HEK293 (cell line): ENCODE data around the gene C17orf100.

Experiments used
- CTCF ChIA-PET: fragments of 350-600 bp; formaldehyde crosslinking; extraction: SDS; loops from one replicate; lab custom pipeline; 2021; ENCODE audit warnings: antibody characterized with exemption; lab: Yijun Ruan, JAX
- POLR2A ChIA-PET: fragments of 300-600 bp; formaldehyde crosslinking; extraction: SDS; loops from one replicate; lab custom pipeline; 2020; ENCODE audit warnings: antibody characterized with exemption, inconsistent platforms; lab: Yijun Ruan, JAX
- H3K27ac ChIP-seq: fragments of 200-500 bp; sonication (Bioruptor generic); 2 replicates; pipeline ENCODE4 v1.5.1; 2014; ENCODE audit warnings: low read depth, low read length, control low read depth, inconsistent platforms; ENCODE audit errors: extremely low read depth
- H3K36me3 ChIP-seq, 2 experiments: fragments of 200-500 bp in 1 of 2; sonication (Bioruptor generic) in 1 of 2; 1 replicate in 1 of 2; 2 replicates in 1 of 2; pipeline ENCODE4 v1.5.1; 2014 to 2017; ENCODE audit warnings: inconsistent platforms in 2 of 2, low read length in 2 of 2; ENCODE audit not compliant: control insufficient read depth in 2 of 2, insufficient read depth in 1 of 2
- H3K4me1 ChIP-seq: fragments of 200-500 bp; sonication (Bioruptor generic); 2 replicates; pipeline ENCODE4 v1.5.1; 2014; ENCODE audit warnings: mild to moderate bottlenecking, low read length, inconsistent platforms; ENCODE audit not compliant: control insufficient read depth, insufficient read depth
- H3K4me3 ChIP-seq: 2 replicates; pipeline ENCODE4 v1.5.1; 2011; ENCODE audit warnings: low read depth, mild to moderate bottlenecking, control low read depth, low read length, moderate library complexity
- H3K9me3 ChIP-seq: fragments of 200-500 bp; sonication (Bioruptor generic); 2 replicates; pipeline ENCODE4 v1.5.1; 2014; ENCODE audit warnings: low read depth, low read length, inconsistent platforms; ENCODE audit not compliant: control insufficient read depth, insufficient read depth
- EGR2 ChIP-seq: fragments of 450-650 bp; formaldehyde crosslinking; IDR thresholded peaks from 2 replicates; pipeline ENCODE4 v1.5.1; 2016; ENCODE audit warnings: low read depth, missing biosample characterization, missing genetic modification characterization
- HOXC10 ChIP-seq: sonication (generic); formaldehyde crosslinking; IDR thresholded peaks from 2 replicates; pipeline ENCODE4 v1.8.1; 2023; ENCODE audit warnings: mild to moderate bottlenecking, missing genetic modification reagents
- MYNN ChIP-seq: fragments of 450-650 bp; formaldehyde crosslinking; IDR thresholded peaks from 2 replicates; pipeline ENCODE4 v1.5.1; 2016; ENCODE audit warnings: missing biosample characterization, missing genetic modification characterization, borderline replicate concordance
- RBAK ChIP-seq: fragments of 450-650 bp; formaldehyde crosslinking; IDR thresholded peaks from 2 replicates; pipeline ENCODE4 v1.5.1; 2016; ENCODE audit warnings: missing biosample characterization, missing genetic modification characterization
- TCF7L2 ChIP-seq: IDR thresholded peaks from 2 replicates; pipeline ENCODE4 v1.6.1; 2011; ENCODE audit warnings: low read depth, mild to moderate bottlenecking, inconsistent platforms, low read length, moderate library complexity, borderline replicate concordance
- WT1 ChIP-seq: fragments of 450-650 bp; formaldehyde crosslinking; IDR thresholded peaks from 2 replicates; pipeline ENCODE4 v1.5.1; 2016; ENCODE audit warnings: missing biosample characterization, missing genetic modification characterization
- ZBTB17 ChIP-seq: fragments of 450-650 bp; formaldehyde crosslinking; IDR thresholded peaks from 2 replicates; pipeline ENCODE4 v1.5.1; 2016; ENCODE audit warnings: missing biosample characterization, missing genetic modification characterization
- ZFP3 ChIP-seq: fragments of 450-650 bp; formaldehyde crosslinking; IDR thresholded peaks from 2 replicates; pipeline ENCODE4 v1.5.1; 2016; ENCODE audit warnings: low read depth, missing biosample characterization, missing genetic modification characterization
- ZFP41 ChIP-seq: fragments of 450-650 bp; formaldehyde crosslinking; IDR thresholded peaks from 2 replicates; pipeline ENCODE4 v1.5.1; 2016; ENCODE audit warnings: missing biosample characterization, missing genetic modification characterization, borderline replicate concordance
- ZNF132 ChIP-seq: fragments of 450-650 bp; formaldehyde crosslinking; IDR thresholded peaks from 2 replicates; pipeline ENCODE4 v1.5.1; 2017; ENCODE audit warnings: missing biosample characterization, missing genetic modification characterization, borderline replicate concordance
- ZNF138 ChIP-seq: fragments of 450-650 bp; formaldehyde crosslinking; IDR thresholded peaks from 2 replicates; pipeline ENCODE4 v1.5.1; 2016; ENCODE audit warnings: missing biosample characterization, missing genetic modification characterization, borderline replicate concordance
- ZNF157 ChIP-seq: fragments of 450-650 bp; formaldehyde crosslinking; IDR thresholded peaks from 2 replicates; pipeline ENCODE4 v1.5.1; 2016; ENCODE audit warnings: missing biosample characterization, missing genetic modification characterization
- ZNF19 ChIP-seq: fragments of 450-650 bp; formaldehyde crosslinking; IDR thresholded peaks from 2 replicates; pipeline ENCODE4; 2016; ENCODE audit warnings: missing biosample characterization, missing genetic modification characterization, low read depth
- ZNF202 ChIP-seq: fragments of 450-650 bp; formaldehyde crosslinking; IDR thresholded peaks from 2 replicates; pipeline ENCODE4 v1.5.1; 2016; ENCODE audit warnings: missing biosample characterization, missing genetic modification characterization, borderline replicate concordance
- ZNF223 ChIP-seq: fragments of 450-650 bp; formaldehyde crosslinking; IDR thresholded peaks from 2 replicates; pipeline ENCODE4 v1.5.1; 2016; ENCODE audit warnings: missing biosample characterization, missing genetic modification characterization
- ZNF23 ChIP-seq: fragments of 450-650 bp; formaldehyde crosslinking; IDR thresholded peaks from 2 replicates; pipeline ENCODE4 v1.5.1; 2016; ENCODE audit warnings: missing biosample characterization, missing genetic modification characterization, borderline replicate concordance
- ZNF302 ChIP-seq: fragments of 450-650 bp; formaldehyde crosslinking; IDR thresholded peaks from 2 replicates; pipeline ENCODE4 v1.5.1; 2016; ENCODE audit warnings: missing biosample characterization, missing genetic modification characterization, low read depth
- ZNF335 ChIP-seq: fragments of 450-650 bp; formaldehyde crosslinking; conservative IDR thresholded peaks from 2 replicates; pipeline ENCODE4 v1.5.1; 2016; ENCODE audit warnings: missing biosample characterization, missing genetic modification characterization
- ZNF350 ChIP-seq: fragments of 450-650 bp; formaldehyde crosslinking; IDR thresholded peaks from 2 replicates; pipeline ENCODE4 v1.5.0; 2017; ENCODE audit warnings: missing biosample characterization, mild to moderate bottlenecking, missing genetic modification characterization
- ZNF366 ChIP-seq: fragments of 450-650 bp; formaldehyde crosslinking; conservative IDR thresholded peaks from 2 replicates; pipeline ENCODE4 v1.5.1; 2016; ENCODE audit warnings: missing biosample characterization, missing genetic modification characterization
- ZNF423 ChIP-seq: fragments of 450-650 bp; formaldehyde crosslinking; IDR thresholded peaks from 2 replicates; pipeline ENCODE4 v1.5.1; 2016; ENCODE audit warnings: missing biosample characterization, missing genetic modification characterization
- ZNF473 ChIP-seq: fragments of 450-650 bp; formaldehyde crosslinking; IDR thresholded peaks from 2 replicates; pipeline ENCODE4 v1.5.1; 2017; ENCODE audit warnings: missing biosample characterization, missing genetic modification characterization
- ZNF521 ChIP-seq: fragments of 450-650 bp; formaldehyde crosslinking; IDR thresholded peaks from 2 replicates; pipeline ENCODE4 v1.5.1; 2017; ENCODE audit warnings: missing biosample characterization, mild to moderate bottlenecking, missing genetic modification characterization
- ZNF555 ChIP-seq: fragments of 450-650 bp; formaldehyde crosslinking; conservative IDR thresholded peaks from 2 replicates; pipeline ENCODE4 v1.5.1; 2017; ENCODE audit warnings: missing biosample characterization, mild to moderate bottlenecking, missing genetic modification characterization, inconsistent platforms
- ZNF571 ChIP-seq: fragments of 450-650 bp; formaldehyde crosslinking; IDR thresholded peaks from 2 replicates; pipeline ENCODE4 v1.5.0; 2017; ENCODE audit warnings: missing biosample characterization, missing genetic modification characterization
- ZNF677 ChIP-seq: fragments of 450-650 bp; IDR thresholded peaks from 2 replicates; pipeline ENCODE4 v1.5.0; 2018; ENCODE audit warnings: missing biosample characterization, mild to moderate bottlenecking, missing genetic modification characterization, moderate library complexity
- ZNF747 ChIP-seq: fragments of 450-650 bp; formaldehyde crosslinking; IDR thresholded peaks from 2 replicates; pipeline ENCODE4 v1.5.1; 2016; ENCODE audit warnings: missing biosample characterization, missing genetic modification characterization
- ZNF792 ChIP-seq: fragments of 450-650 bp; formaldehyde crosslinking; IDR thresholded peaks from 2 replicates; pipeline ENCODE4 v1.5.1; 2016; ENCODE audit warnings: missing biosample characterization, missing genetic modification characterization
- TF ChIP-seq, protein P1 (sequence below): sonication (generic); formaldehyde crosslinking; IDR thresholded peaks from 2 replicates; pipeline ENCODE4 v1.8.1; 2022; ENCODE audit warnings: mild to moderate bottlenecking, moderate library complexity, missing genetic modification reagents
- TF ChIP-seq, protein P2 (sequence below): fragments of 450-650 bp; formaldehyde crosslinking; IDR thresholded peaks from 2 replicates; pipeline ENCODE4 v1.5.1; 2016; ENCODE audit warnings: missing biosample characterization, missing genetic modification characterization
- TF ChIP-seq, protein P3 (sequence below): fragments of 450-650 bp; formaldehyde crosslinking; IDR thresholded peaks from 2 replicates; pipeline ENCODE4 v1.5.1; 2017; ENCODE audit warnings: missing biosample characterization, missing genetic modification characterization
- TF ChIP-seq, protein P4 (sequence below): fragments of 450-650 bp; formaldehyde crosslinking; IDR thresholded peaks from 2 replicates; pipeline ENCODE4 v1.5.0; 2017; ENCODE audit warnings: missing biosample characterization, missing genetic modification characterization, borderline replicate concordance

C17orf100 gene

DNA sequence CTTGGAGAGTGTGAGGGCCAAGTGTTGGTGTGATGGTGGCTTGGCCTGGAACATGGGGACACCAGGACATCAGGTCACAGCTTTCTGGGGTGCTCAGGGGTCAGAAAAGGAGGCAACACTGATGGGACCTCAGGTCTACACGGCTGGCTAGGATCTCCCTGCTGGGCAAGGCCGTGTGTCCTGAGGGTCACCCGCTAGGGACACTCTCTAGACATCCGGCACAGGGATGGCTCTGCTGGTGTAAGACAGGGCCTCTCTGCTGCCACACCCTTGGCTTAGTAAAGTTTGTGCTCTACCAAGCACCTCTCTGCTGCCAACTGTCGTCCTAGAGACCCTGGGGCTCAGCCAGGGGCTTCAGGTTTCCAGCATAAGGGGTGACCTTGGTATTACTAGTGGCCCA lies 45.3 kb downstream of the C17orf100 start:
- Histone ChIP-seq H3K4me1 (no peaks in the 10 kb centered on the region; the same call in 1 of the 2 replicates), H3K4me3 (no peak overlapping the region), H3K36me3 (no peaks in the 10 kb centered on the region), H3K9me3 (no peaks in the 10 kb centered on the region), H3K27ac (no peak overlapping the region)
- CTCF ChIA-PET, result interaction anchor here (1.3 to 1.6 kb wide), 2 partner anchors 17 to 30 kb away, joined by 4 to 6 read pairs; no protein-coding TSS in a partner anchor
- POLR2A ChIA-PET, result no interaction called here
- TF ChIP-seq ZNF792, result no peak
- TF ChIP-seq, protein P1, sequence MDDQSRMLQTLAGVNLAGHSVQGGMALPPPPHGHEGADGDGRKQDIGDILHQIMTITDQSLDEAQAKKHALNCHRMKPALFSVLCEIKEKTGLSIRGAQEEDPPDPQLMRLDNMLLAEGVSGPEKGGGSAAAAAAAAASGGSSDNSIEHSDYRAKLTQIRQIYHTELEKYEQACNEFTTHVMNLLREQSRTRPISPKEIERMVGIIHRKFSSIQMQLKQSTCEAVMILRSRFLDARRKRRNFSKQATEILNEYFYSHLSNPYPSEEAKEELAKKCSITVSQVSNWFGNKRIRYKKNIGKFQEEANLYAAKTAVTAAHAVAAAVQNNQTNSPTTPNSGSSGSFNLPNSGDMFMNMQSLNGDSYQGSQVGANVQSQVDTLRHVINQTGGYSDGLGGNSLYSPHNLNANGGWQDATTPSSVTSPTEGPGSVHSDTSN, result no peak
- no peak for TF ChIP-seq ZNF677
- TF ChIP-seq ZNF555 (tag by site-specific recombination), result no peak
- no peak for TF ChIP-seq ZNF571 (tag by site-specific recombination)
- no peak for TF ChIP-seq ZNF138 (tag by site-specific recombination)
- no peak for TF ChIP-seq ZNF202
- no peak for TF ChIP-seq ZFP3 (tag by site-specific recombination)
- TF ChIP-seq ZNF350 (tag by site-specific recombination), result no peak
- TF ChIP-seq, protein P2, sequence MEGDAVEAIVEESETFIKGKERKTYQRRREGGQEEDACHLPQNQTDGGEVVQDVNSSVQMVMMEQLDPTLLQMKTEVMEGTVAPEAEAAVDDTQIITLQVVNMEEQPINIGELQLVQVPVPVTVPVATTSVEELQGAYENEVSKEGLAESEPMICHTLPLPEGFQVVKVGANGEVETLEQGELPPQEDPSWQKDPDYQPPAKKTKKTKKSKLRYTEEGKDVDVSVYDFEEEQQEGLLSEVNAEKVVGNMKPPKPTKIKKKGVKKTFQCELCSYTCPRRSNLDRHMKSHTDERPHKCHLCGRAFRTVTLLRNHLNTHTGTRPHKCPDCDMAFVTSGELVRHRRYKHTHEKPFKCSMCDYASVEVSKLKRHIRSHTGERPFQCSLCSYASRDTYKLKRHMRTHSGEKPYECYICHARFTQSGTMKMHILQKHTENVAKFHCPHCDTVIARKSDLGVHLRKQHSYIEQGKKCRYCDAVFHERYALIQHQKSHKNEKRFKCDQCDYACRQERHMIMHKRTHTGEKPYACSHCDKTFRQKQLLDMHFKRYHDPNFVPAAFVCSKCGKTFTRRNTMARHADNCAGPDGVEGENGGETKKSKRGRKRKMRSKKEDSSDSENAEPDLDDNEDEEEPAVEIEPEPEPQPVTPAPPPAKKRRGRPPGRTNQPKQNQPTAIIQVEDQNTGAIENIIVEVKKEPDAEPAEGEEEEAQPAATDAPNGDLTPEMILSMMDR (tag by site-specific recombination), result no peak
- no peak for TF ChIP-seq ZNF132 (tag by site-specific recombination)
- no peak for TF ChIP-seq ZBTB17 (tag by site-specific recombination)
- TF ChIP-seq, protein P3, sequence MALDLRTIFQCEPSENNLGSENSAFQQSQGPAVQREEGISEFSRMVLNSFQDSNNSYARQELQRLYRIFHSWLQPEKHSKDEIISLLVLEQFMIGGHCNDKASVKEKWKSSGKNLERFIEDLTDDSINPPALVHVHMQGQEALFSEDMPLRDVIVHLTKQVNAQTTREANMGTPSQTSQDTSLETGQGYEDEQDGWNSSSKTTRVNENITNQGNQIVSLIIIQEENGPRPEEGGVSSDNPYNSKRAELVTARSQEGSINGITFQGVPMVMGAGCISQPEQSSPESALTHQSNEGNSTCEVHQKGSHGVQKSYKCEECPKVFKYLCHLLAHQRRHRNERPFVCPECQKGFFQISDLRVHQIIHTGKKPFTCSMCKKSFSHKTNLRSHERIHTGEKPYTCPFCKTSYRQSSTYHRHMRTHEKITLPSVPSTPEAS (tag by site-specific recombination), result no peak
- TF ChIP-seq ZNF521 (tag by site-specific recombination), result no peak
- TF ChIP-seq ZNF335 (tag by site-specific recombination), result no peak

DNA sequence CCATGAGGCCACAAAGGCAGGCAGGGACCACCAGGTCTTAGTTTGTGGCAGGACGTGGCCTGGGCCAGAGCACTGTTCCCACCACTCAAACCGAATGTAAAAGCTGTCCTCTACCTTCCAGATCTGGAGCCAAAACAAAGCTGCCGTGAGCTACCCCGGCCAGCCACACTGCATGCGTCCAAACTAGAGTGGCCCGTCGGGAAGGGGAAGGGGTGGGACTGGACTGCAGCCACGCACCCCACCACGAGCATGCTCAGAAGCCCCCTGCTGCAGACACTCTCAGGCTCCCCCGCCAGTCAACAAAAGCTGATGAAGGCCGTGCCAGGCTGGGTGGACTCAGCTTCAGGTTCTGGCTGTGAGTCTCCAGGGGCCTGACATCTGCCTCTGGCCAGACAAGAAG lies 46.4 kb downstream of the C17orf100 start:
- no peaks in the 10 kb centered on the region; the same call in 1 of the 2 replicates for H3K4me1 ChIP-seq
- ChIA-PET POLR2A (interaction anchor here (0.6 kb wide), 1 partner anchor 47 kb away, joined by 3 read pairs; no protein-coding TSS in a partner anchor), CTCF (interaction anchor here (0.7 to 1.6 kb wide), 3 partner anchors 31 to 307 kb away, joined by 3 to 6 read pairs (median 4); no protein-coding TSS in a partner anchor)
- no peaks in the 10 kb centered on the region for H3K9me3 ChIP-seq
- no peak for TF ChIP-seq RBAK (tag by site-specific recombination)
- no peak for TF ChIP-seq HOXC10
- TF ChIP-seq ZNF423 (tag by site-specific recombination), result no peak
- TF ChIP-seq ZNF747 (tag by site-specific recombination), result no peak
- TF ChIP-seq EGR2, result no peak
- no peak for TF ChIP-seq ZNF302
- no peak for TF ChIP-seq WT1 (tag by site-specific recombination)
- no peak for TF ChIP-seq TCF7L2
- no peak for TF ChIP-seq ZNF19 (tag by site-specific recombination)
- no peak for TF ChIP-seq ZNF473 (tag by site-specific recombination)
- no peak for TF ChIP-seq ZNF157
- TF ChIP-seq ZNF223 (tag by site-specific recombination), result no peak
- no peak for TF ChIP-seq ZNF23 (tag by site-specific recombination)
- TF ChIP-seq MYNN, result no peak
- TF ChIP-seq, protein P4, sequence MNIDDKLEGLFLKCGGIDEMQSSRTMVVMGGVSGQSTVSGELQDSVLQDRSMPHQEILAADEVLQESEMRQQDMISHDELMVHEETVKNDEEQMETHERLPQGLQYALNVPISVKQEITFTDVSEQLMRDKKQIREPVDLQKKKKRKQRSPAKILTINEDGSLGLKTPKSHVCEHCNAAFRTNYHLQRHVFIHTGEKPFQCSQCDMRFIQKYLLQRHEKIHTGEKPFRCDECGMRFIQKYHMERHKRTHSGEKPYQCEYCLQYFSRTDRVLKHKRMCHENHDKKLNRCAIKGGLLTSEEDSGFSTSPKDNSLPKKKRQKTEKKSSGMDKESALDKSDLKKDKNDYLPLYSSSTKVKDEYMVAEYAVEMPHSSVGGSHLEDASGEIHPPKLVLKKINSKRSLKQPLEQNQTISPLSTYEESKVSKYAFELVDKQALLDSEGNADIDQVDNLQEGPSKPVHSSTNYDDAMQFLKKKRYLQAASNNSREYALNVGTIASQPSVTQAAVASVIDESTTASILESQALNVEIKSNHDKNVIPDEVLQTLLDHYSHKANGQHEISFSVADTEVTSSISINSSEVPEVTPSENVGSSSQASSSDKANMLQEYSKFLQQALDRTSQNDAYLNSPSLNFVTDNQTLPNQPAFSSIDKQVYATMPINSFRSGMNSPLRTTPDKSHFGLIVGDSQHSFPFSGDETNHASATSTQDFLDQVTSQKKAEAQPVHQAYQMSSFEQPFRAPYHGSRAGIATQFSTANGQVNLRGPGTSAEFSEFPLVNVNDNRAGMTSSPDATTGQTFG, result no peak
- TF ChIP-seq ZNF366 (tag by site-specific recombination), result no peak
- TF ChIP-seq ZFP41 (tag by site-specific recombination), result no peak
- H3K4me3 ChIP-seq, result no peak overlapping the region
- H3K27ac ChIP-seq, result no peak overlapping the region
- H3K36me3 ChIP-seq, result no peaks in the 10 kb centered on the region
